CD4-positive, alpha-beta T cell treated with Interleukin-21 for 1 hour (primary cell): ENCODE data around the gene ATP6V1B1.

Source experiments
- DNase-seq: peaks from one replicate; pipeline ENCODE4 v3.0.0-alpha.2; 2020

Gene ATP6V1B1

DNA sequence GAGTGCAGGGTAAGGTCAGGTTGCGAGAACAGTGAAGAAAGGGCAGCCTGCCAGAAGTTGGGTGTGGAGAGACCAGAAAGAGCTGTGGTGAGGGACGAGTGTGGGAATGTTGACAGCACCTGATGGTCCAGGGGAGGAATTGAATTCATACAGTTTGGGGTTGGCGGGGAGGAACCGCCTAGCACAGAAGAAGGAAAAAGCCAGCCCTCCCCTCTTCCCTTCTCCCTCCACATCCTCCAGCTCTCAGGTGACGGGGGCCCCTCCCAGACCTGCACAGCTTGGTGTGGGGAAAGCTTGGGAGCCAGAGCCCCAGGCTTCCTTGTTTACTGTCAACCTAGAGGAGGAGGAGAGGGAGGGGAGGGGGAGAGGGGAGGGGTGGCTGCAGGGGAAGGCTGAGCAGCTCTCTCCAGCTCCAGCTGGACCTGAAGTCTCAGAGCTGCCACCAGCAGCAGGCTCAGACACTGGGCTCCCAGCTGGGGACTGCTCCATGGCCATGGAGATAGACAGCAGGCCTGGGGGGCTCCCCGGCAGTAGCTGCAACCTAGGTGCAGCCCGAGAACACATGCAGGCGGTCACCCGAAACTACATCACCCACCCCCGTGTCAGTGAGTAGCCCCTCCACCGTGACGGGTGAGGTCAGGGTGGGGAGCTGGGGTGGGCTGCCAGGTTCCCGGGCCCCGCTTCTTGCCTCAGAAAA is at the start of gene ATP6V1B1:
Gene ATP6V1B1, plus strand, starts transcription at position 433 of the 697 bp plus-strand sequence. Its CDS starts 55 bp downstream, at position 488.
- DNase-seq, result no peak

GRCh38 chr2:70886541-70886987 is 49.1 kb upstream of the ATP6V1B1 start:
- DNase-seq, result no peak

DNA sequence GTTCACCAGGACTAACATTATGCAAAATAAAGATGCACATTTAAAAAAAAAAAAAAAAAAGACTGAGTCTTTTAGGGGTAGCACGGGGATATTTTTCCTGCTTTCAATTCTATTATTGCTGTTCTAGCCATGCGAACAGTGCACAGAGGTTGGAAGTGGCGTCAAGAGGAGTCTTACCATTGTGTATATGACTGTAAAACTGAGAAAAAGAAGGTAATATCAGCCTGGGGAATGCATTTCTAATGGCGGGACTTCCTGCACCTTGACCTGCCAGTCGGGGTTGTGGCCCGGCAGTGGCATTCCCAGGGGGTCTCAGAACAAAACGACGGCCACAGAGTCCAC is 48.5 kb upstream of the ATP6V1B1 start:
- no peak for DNase-seq

- DNase-seq, result no peak
Observed at GRCh38 chr2:70887550-70888246, 48.0 kb upstream of the ATP6V1B1 start.

GRCh38 chr2:70888366-70888922 is 47.3 kb upstream of the ATP6V1B1 start:
- DNase-seq, result no peak

DNA sequence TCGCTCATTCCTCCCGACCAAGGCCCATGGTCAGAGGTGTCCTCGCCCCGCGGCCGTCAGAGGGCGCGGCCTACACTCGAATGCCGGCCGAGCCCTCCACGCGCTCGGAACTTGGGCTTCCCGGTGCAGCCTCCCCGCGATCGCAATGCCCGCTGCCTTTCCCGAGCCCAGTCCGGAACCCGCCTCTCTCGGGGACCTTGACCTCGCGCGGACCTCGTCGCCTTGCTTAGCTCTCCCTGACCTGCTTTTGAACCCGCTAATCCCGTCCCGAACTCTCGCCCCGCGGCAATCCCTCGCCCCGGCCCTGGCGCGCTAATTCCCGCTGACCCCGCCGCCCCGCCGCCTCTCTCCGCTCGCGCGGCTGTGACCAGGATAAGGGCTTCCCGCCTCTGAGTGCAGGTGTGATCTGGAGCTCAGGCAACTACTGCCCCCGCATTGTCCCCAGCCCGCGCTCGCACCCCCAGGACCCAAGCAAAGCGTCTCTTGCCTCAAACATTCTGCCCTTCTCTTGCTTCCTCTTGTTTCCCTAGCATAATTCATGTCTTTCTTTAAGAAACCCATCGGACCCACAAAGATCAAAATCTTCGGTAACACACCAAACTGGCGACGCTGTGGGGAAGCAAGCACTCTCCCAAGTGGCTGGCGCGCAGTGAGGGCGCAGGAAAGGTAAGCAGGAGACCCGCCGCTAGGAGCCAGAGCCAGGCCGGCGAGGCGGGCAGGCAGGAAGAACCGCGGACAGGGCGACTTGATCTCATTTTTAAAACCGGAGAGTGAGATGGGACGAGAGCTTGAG is 46.6 kb upstream of the ATP6V1B1 start:
- no peak for DNase-seq

GRCh38 chr2:70889716-70890037 is 46.0 kb upstream of the ATP6V1B1 start:
- no peak for DNase-seq

DNA sequence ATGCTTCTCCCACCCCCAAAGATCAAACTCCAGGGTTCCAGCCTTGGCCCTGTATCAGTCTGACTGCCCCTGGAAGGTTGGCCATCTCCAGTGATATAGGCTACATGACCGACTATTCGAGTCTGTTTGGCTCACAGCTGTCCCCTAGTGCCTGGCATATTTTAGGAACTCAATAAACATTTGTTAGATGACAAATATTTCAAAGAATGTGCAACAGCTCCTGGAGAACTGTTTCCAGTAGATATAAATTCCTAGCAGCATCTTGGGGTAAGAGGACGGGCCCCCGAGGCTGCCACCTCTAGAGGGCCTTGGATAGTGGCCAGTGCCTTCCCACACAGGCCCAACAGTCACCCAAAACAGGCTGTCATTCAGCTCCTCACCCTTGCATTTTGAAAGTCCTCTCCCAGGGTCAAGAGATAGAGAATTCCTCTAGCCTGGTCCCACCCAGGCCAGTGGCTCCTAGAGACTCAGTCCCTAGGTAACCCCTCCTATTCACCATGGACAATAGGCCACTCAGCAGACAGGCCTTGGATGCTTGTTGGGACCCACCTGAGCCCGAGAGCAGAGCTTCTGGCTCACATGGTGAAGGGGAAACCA is 45.1 kb upstream of the ATP6V1B1 start:
- DNase-seq, result no peak

DNA sequence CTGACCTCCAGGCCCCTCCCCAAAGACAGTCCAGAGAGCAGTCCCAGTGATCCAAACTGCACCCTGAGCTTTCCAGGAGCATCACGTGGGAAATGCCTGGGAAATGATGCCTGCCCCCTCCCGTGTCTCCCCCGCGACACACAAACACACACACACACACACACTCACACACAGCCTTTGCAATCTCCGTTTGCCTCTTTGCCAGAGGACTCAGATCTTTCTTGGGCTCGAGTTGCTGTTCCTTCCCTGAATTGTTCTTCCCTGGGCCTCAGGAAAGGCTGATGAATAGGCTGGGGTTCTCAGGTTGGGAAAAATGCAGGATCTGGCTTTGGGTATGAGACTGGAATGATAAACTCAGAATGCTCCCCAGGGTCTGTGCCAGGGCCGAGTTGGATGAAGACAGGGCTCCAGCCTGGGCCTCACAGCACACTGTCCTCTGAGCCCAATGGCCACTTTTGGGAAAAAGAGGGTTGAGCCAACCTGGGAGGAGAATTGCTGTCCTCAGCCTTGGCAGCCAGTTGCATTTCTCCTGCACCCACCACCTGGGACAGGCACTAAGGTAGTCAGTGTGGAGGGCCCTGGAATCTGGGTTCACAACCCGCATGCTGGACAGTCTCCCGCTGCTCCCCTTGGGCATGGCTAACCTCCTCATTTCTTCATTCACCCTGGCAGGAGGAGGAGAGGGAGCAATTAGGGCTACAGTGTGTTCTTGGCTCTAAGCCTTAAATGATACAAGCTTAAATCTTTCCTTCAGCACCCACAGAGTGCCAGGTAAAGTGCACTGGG is 43.9 kb upstream of the ATP6V1B1 start:
- DNase-seq, result no peak

DNA sequence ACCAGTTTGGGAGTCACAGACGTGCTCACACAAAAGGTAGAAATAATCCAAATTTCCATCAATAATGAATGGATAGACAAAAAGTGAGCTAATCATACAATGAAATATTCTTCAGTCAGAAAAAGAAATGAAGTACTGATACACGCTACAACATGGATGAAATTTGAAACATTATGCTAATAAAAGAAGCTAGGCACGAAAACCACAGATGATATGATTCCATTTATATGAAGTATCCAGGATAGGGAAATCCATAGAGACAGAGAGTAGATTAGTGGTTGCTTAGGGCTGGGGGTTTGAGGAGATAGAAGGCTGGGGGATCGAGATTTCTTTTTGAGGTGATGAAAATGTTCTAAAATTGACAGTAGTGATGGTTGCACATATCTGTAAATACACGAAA is 43.0 kb upstream of the ATP6V1B1 start:
- DNase-seq, result no peak

- no peak for DNase-seq
Observed at GRCh38 chr2:70893186-70893585, 42.5 kb upstream of the ATP6V1B1 start.

DNA sequence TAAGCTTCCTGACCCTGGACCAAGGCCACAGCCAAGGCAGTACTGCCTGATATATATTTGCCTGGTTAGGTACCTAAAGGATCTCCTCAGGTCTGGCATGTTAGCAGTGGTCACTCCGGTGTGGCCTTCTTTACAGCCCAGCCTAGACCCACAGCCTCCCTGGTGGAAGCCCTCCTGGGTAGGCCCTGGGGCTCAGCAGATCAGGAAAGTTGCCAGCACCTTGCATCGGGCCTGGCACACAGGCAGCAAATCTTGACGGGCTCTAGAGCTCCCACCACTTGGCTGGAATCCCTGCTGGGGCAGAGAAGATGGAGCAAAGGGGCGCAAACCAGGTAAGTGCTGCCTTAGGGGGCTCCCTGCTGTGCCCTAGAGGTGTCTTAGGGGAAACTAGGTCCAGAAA is 40.9 kb upstream of the ATP6V1B1 start:
- DNase-seq, result no peak

DNA sequence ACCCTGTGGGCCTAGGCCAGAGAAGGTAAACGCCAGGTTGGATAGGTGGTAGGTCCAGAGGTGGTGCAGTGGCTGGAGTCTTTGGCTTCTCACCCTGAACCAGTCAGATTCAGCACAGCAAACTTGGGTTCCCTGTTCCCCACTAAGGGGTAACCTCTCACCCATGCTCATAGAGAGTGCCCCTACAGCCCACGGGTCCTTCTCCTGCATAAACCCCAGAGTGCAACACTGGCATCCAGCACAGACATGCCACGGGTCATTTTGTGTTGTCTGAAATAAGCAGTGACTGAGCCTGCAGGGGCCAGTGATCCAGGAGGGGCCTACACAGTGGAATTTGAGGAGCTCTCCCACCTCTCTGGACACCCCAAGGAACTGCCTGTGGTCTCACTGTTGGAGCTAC is 40.5 kb upstream of the ATP6V1B1 start:
- DNase-seq, result no peak

- DNase-seq, result no peak
Observed at GRCh38 chr2:70895998-70896764, 39.5 kb upstream of the ATP6V1B1 start.

DNA sequence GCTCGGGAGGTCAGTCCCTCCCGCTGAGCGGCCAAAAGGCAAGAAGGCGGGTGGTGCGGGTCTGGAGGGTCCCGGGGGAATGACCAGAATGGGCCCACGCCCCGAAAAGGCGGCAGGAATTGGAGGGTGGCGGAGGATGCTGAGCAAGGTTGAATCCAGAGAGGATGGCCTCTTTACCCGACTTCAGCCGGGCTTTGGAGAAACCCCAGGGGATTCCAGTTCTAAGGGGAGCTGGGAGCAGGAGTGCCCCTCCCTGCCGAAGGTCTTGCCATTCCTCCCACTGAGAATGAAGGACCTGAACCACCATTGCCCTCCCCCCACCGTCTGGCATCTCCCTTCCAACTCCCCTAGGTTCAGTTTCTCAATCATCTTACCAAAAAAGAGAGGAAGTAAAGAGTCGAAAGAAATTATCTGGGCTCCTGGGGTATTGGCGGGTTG is 38.9 kb upstream of the ATP6V1B1 start:
- DNase-seq, result no peak

- DNase-seq, result no peak
Observed at GRCh38 chr2:70897203-70897976, 38.3 kb upstream of the ATP6V1B1 start.

DNA sequence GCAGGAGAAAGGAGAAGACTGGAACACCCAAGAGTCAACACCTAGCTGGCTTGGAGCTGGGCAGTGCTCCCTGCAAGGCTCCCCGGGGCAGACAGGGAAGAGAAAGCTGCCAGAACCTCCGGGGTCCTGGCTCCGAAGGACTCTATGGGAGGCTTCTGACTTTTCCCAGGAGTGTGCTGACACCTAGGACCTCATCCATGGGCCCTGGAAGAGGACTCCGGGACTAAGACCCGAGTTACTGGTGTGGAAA is 37.8 kb upstream of the ATP6V1B1 start:
- DNase-seq, result no peak

DNA sequence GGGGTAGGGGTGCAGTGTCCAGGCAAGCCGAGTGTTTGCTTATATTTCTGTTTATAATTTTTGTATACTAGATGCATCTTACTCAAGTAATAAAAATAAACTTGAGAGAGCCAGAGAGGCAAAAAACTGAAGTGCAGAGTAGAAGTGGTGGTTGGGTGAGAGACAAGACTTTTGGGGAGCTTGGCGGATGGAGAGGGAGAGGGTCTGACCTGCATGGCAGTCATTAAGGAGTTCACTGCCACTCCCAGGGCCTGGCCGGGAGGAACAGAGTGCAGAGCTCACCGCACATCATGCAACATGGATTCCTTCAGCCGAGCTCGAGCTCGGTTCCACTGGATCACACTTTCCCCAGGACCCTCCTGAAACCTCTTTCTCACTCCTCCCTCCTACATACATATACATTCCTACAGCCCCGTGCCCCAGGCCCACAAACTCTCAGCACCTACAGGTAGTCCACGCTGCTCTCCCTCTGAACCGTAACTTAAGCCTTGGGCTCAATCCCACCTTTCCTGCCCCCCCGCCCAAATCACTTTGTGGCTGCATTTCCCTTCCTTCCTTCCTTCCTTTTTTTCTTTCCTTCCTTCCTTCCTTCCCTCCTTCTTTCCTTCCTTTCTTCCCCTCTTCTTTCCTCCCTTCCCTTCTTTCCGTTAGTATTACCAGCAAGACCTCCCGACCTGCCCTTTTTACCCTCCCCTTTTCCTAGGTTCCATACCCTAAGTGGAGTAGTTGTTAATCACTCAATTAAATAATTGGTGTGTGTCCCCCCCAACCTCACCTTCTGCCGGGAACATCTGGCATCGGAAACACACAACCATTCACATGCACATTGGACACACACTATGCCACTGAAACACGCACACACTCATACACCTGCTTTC is 37.1 kb upstream of the ATP6V1B1 start:
- no peak for DNase-seq

DNA sequence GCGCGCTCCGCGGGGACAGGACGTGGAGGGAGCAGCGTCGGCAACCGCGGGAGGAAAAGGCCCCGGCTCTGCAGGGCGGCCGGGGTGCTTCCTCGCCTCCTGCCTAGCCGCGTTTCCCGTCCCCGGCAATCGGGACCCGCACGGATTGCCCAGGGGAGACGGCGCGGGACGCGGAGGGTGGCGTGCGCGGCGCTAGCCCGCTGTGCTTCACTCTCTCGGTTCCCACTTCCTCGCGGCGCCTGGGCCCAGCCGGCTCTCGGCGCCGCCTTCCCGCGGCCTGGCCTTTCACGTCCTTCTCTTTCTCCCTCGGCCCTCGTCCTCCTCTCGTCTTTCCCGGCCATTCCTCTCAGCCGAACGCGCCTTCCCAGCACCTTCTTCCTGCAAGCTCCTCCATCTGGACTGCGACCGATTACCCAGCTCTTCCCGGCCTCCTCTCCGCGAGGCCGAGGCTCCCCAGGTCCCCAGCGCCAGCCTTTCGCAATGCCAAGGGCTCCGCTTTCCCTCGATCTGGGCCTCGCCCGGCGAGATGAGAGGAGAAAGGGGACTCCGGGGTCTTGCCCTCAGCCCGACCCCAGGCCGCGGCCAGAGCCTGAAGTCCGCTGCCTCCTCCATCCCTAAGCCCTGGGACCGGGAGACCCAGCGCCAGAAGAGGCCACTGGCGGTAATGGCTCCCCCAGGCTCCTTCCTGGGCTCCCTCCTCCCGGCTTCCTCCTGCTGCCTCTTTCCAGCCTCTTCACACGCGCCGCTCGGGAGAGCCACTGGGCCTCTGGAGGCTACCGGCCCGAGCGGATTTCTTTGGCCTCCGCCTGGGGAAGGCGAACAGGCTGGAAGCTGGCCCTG is 34.3 kb upstream of the ATP6V1B1 start:
- DNase-seq, result no peak
